Measurements from ENCODE around the gene CHCHD10. TPM values are rescaled to one million over a fixed set of nuclear protein-coding genes. Genes with fewer than 3 reads are reported as not detected.

Gene CHCHD10
- total RNA-seq, 1 experiment from 2014 or later: 178 TPM

DNA sequence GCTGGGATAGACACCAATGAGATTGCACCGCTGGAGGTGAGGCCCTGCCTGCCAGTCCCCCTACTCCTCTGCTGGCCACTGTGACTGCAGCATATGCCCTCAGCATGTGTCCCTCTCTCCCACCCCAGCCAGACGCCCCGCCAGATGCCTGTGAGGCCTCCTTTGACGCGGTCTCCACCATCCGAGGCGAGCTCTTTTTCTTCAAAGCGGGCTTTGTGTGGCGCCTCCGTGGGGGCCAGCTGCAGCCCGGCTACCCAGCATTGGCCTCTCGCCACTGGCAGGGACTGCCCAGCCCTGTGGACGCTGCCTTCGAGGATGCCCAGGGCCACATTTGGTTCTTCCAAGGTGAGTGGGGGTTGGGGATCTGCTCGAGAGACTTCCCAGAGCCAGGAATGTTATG, 13.3 kb upstream of the CHCHD10 start:
- Histone ChIP-seq H3K9me3 (no peaks in the 10 kb centered on the region), H3K27me3 (replicated peaks; ENCODE audit: control insufficient read depth, insufficient read depth, low read length) (no peaks in the 10 kb centered on the region), H3K4me1 (peaks cover 18% of the 10 kb centered on the region), H3K36me3 (ENCODE audit: control insufficient read depth, insufficient read depth, low read length) (no peaks in the 10 kb centered on the region), H3K4me3 (ENCODE audit: low read depth, low read length) (no peak overlapping the region)
- intact Hi-C loops (cut with micrococcal nuclease; ENCODE audit: unreplicated experiment): no loop called here
- DNase-seq: no peak
- no peaks in the 10 kb centered on the region for H3K9me3 Mint-ChIP-seq (ENCODE audit: unreplicated experiment)
- ChIA-PET POLR2A (no interaction called here), CTCF (no interaction called here)
- no peak overlapping the region for H3K4me3 Mint-ChIP-seq (ENCODE audit: unreplicated experiment)
- BruUV-seq (replicated peaks): no TSS peak
- H3K27ac Mint-ChIP-seq (ENCODE audit: unreplicated experiment): peak overlapping the region; percentile 63
- peaks cover 8% of the 10 kb centered on the region for H3K4me1 Mint-ChIP-seq (ENCODE audit: low read depth, unreplicated experiment)
- H3K36me3 Mint-ChIP-seq (ENCODE audit: insufficient read depth, unreplicated experiment): peaks cover 5% of the 10 kb centered on the region
- no peaks in the 10 kb centered on the region for H3K27me3 Mint-ChIP-seq (ENCODE audit: insufficient read depth, unreplicated experiment)
- TF ChIP-seq, protein P1, sequence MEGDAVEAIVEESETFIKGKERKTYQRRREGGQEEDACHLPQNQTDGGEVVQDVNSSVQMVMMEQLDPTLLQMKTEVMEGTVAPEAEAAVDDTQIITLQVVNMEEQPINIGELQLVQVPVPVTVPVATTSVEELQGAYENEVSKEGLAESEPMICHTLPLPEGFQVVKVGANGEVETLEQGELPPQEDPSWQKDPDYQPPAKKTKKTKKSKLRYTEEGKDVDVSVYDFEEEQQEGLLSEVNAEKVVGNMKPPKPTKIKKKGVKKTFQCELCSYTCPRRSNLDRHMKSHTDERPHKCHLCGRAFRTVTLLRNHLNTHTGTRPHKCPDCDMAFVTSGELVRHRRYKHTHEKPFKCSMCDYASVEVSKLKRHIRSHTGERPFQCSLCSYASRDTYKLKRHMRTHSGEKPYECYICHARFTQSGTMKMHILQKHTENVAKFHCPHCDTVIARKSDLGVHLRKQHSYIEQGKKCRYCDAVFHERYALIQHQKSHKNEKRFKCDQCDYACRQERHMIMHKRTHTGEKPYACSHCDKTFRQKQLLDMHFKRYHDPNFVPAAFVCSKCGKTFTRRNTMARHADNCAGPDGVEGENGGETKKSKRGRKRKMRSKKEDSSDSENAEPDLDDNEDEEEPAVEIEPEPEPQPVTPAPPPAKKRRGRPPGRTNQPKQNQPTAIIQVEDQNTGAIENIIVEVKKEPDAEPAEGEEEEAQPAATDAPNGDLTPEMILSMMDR (IDR thresholded peaks at IDR 0.05; ENCODE audit: insufficient read depth in 1 of 2, low read depth in 1 of 2, low read length in 1 of 2, severe bottlenecking in 1 of 2, unreplicated experiment in 1 of 2): no peak

DNA sequence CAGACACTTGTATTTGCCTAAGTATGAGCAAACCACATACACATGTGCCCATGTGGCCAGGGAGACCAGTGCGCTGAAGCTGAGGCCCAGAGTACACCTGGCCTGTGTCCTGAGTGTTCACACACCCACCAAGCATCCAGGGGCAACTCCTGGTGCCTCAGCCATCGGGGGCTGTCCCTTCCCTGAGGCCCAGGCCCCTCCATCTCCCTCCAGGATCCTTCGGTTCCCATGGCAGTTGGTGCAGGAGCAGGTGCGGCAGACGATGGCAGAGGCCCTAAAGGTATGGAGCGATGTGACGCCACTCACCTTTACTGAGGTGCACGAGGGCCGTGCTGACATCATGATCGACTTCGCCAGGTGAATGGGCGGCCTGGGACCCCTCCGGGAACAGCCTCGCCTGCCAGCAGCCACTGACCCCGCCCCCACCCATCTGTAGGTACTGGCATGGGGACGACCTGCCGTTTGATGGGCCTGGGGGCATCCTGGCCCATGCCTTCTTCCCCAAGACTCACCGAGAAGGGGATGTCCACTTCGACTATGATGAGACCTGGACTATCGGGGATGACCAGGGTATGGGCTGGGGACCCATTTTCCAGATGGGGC, 12.5 kb upstream of the CHCHD10 start:
- peaks cover 5% of the 10 kb centered on the region for H3K36me3 Mint-ChIP-seq (ENCODE audit: insufficient read depth, unreplicated experiment)
- no peak overlapping the region for H3K27ac Mint-ChIP-seq (ENCODE audit: unreplicated experiment)
- intact Hi-C loops (cut with micrococcal nuclease; ENCODE audit: unreplicated experiment): no loop called here
- BruUV-seq (replicated peaks): no TSS peak
- H3K9me3 Mint-ChIP-seq (ENCODE audit: unreplicated experiment): no peaks in the 10 kb centered on the region
- no peaks in the 10 kb centered on the region for H3K27me3 ChIP-seq (replicated peaks; ENCODE audit: control insufficient read depth, insufficient read depth, low read length)
- peaks cover 8% of the 10 kb centered on the region for H3K4me1 Mint-ChIP-seq (ENCODE audit: low read depth, unreplicated experiment)
- ChIA-PET CTCF (no interaction called here), POLR2A (no interaction called here)
- no peak for DNase-seq
- no peaks in the 10 kb centered on the region for H3K36me3 ChIP-seq (ENCODE audit: control insufficient read depth, insufficient read depth, low read length)
- peaks cover 20% of the 10 kb centered on the region for H3K4me1 ChIP-seq
- H3K4me3 ChIP-seq (ENCODE audit: low read depth, low read length): no peak overlapping the region
- TF ChIP-seq, protein P1 (IDR thresholded peaks at IDR 0.05; ENCODE audit: insufficient read depth in 1 of 2, low read depth in 1 of 2, low read length in 1 of 2, severe bottlenecking in 1 of 2, unreplicated experiment in 1 of 2): no peak
- no peaks in the 10 kb centered on the region for H3K27me3 Mint-ChIP-seq (ENCODE audit: insufficient read depth, unreplicated experiment)
- H3K9me3 ChIP-seq: no peaks in the 10 kb centered on the region
- H3K4me3 Mint-ChIP-seq (ENCODE audit: unreplicated experiment): no peak overlapping the region

DNA sequence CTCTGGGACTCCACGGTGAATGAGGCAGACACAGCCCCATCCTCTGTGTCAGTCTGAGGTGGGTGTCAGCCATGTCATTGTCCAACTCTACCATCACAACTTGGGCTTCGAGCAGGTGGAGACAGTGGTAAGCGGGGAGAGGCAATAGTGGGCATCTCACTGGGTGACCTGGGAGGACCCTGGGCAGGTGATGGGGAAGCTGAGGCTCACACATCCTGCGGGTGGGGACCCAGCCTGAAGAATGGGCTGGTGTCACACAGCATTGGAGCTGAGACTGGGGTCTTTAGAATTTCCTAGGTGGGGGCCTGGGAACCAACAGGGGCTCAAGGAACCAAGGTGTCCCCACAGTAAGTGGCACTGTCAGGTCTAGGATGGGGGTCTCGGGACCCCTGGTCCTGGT, 12.0 kb upstream of the CHCHD10 start:
- no peak overlapping the region for H3K27ac Mint-ChIP-seq (ENCODE audit: unreplicated experiment)
- Histone ChIP-seq H3K36me3 (ENCODE audit: control insufficient read depth, insufficient read depth, low read length) (no peaks in the 10 kb centered on the region), H3K27me3 (replicated peaks; ENCODE audit: control insufficient read depth, insufficient read depth, low read length) (no peaks in the 10 kb centered on the region), H3K9me3 (no peaks in the 10 kb centered on the region), H3K4me3 (ENCODE audit: low read depth, low read length) (no peak overlapping the region), H3K4me1 (peaks cover 25% of the 10 kb centered on the region)
- TF ChIP-seq, protein P1 (IDR thresholded peaks at IDR 0.05; ENCODE audit: insufficient read depth in 1 of 2, low read depth in 1 of 2, low read length in 1 of 2, severe bottlenecking in 1 of 2, unreplicated experiment in 1 of 2): no peak
- ChIA-PET CTCF (no interaction called here), POLR2A (no interaction called here)
- no peak for DNase-seq
- BruUV-seq (replicated peaks): no TSS peak
- intact Hi-C loops (cut with micrococcal nuclease; ENCODE audit: unreplicated experiment): no loop called here
- peaks cover 6% of the 10 kb centered on the region for H3K36me3 Mint-ChIP-seq (ENCODE audit: insufficient read depth, unreplicated experiment)
- H3K4me1 Mint-ChIP-seq (ENCODE audit: low read depth, unreplicated experiment): peaks cover 11% of the 10 kb centered on the region
- no peaks in the 10 kb centered on the region for H3K9me3 Mint-ChIP-seq (ENCODE audit: unreplicated experiment)
- no peaks in the 10 kb centered on the region for H3K27me3 Mint-ChIP-seq (ENCODE audit: insufficient read depth, unreplicated experiment)
- H3K4me3 Mint-ChIP-seq (ENCODE audit: unreplicated experiment): no peak overlapping the region

Data from Caco-2 (cell line).